K562 (cell line): Measurements from ENCODE around the gene ZNF71.

Experiments used
- BACH1 ChIP-seq: fragments of 200-800 bp; sonication (Bioruptor generic); IDR thresholded peaks from 2 replicates; pipeline ENCODE4 v1.6.1; 2016; ENCODE audit warnings: missing genetic modification characterization, missing compliant biosample characterization
- CTCF ChIP-seq, 3 experiments: IDR thresholded peaks in 2 of 3; conservative IDR thresholded peaks in 1 of 3; 2 replicates each; pipeline ENCODE4 v1.5.1; 2011 to 2012; ENCODE audit warnings: low read length in 3 of 3, mild to moderate bottlenecking in 3 of 3, control low read depth in 2 of 3, improper control_type of control experiment in 1 of 3, inconsistent platforms in 1 of 3, low read depth in 1 of 3, mixed read lengths in 1 of 3, moderate library complexity in 1 of 3; ENCODE audit not compliant: insufficient read depth in 2 of 3
- GTF2F1 ChIP-seq: IDR thresholded peaks from 2 replicates; pipeline ENCODE4 v1.6.1; 2011; ENCODE audit warnings: low read depth, low read length, improper control_type of control experiment
- KLF16 ChIP-seq: IDR thresholded peaks from 2 replicates; pipeline ENCODE4 v1.6.1; 2016; ENCODE audit warnings: antibody characterized with exemption
- NRF1 ChIP-seq, 2 experiments: fragments of 450-650 bp; IDR thresholded peaks in 1 of 2; conservative IDR thresholded peaks in 1 of 2; 2 replicates each; pipeline ENCODE4 v1.6.1; 2014; ENCODE audit warnings: mild to moderate bottlenecking in 2 of 2
- POLR2A ChIP-seq: fragments of 450-650 bp; conservative IDR thresholded peaks from 2 replicates; pipeline ENCODE4 v1.6.1; 2016
- RAD51 ChIP-seq: fragments of 450-650 bp; IDR thresholded peaks from 2 replicates; pipeline ENCODE4 v1.7.1; 2016; ENCODE audit warnings: low read depth, mild to moderate bottlenecking, borderline replicate concordance
- RUNX1 ChIP-seq: sonication (generic); IDR thresholded peaks from 2 replicates; pipeline ENCODE4 v1.6.1; 2016; ENCODE audit warnings: antibody characterized with exemption, low read depth
- USF2 ChIP-seq: sonication (generic); formaldehyde crosslinking; IDR thresholded peaks from 2 replicates; pipeline ENCODE4 v1.5.0; 2020; ENCODE audit warnings: missing genetic modification reagents
- ZBTB49 ChIP-seq: sonication (generic); formaldehyde crosslinking; IDR thresholded peaks from 2 replicates; pipeline ENCODE4 v1.8.0; 2022; ENCODE audit warnings: missing genetic modification reagents, mild to moderate bottlenecking, borderline replicate concordance
- ZNF239 ChIP-seq: fragments of 250-450 bp; sonication (Bioruptor Pico); IDR thresholded peaks from 2 replicates; pipeline ENCODE4 v1.4.0; 2020; ENCODE audit warnings: mild to moderate bottlenecking
- TF ChIP-seq, protein P1 (sequence below): sonication (generic); formaldehyde crosslinking; IDR thresholded peaks from 2 replicates; pipeline ENCODE4 v1.8.0; 2022; ENCODE audit warnings: missing genetic modification reagents, mild to moderate bottlenecking, borderline replicate concordance

GRCh38 chr19:56622374-56622773, 27.3 kb downstream of the ZNF71 start:
- TF ChIP-seq RUNX1 (no peak), ZBTB49 (CRISPR knock-in tag) (no peak), NRF1 (conservative IDR thresholded peaks at IDR 0.05 in 1 of 2, IDR thresholded peaks at IDR 0.05 in 1 of 2) (no peak), GTF2F1 (no peak), CTCF (IDR thresholded peaks at IDR 0.05 in 2 of 3, conservative IDR thresholded peaks at IDR 0.05 in 1 of 3; ENCODE audit: insufficient read depth in 2 of 3, low read depth in 1 of 3, low read length in 3 of 3) (no peak), RAD51 (no peak), BACH1 (tag) (no peak), ZNF239 (CRISPR knock-in tag) (no peak), KLF16 (no peak), POLR2A (no peak), USF2 (CRISPR knock-in tag) (no peak)
- TF ChIP-seq, protein P1, sequence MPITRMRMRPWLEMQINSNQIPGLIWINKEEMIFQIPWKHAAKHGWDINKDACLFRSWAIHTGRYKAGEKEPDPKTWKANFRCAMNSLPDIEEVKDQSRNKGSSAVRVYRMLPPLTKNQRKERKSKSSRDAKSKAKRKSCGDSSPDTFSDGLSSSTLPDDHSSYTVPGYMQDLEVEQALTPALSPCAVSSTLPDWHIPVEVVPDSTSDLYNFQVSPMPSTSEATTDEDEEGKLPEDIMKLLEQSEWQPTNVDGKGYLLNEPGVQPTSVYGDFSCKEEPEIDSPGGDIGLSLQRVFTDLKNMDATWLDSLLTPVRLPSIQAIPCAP (CRISPR knock-in tag), result no peak
